ENCODE measurements around the gene MYEOV. TPM values are rescaled to one million over a fixed set of nuclear protein-coding genes. Genes with fewer than 3 reads are reported as not detected.

Gene MYEOV
- total RNA-seq, 4 donors from 2014 or later = 13.9 to 32.9 (median 25.8) TPM

DNA sequence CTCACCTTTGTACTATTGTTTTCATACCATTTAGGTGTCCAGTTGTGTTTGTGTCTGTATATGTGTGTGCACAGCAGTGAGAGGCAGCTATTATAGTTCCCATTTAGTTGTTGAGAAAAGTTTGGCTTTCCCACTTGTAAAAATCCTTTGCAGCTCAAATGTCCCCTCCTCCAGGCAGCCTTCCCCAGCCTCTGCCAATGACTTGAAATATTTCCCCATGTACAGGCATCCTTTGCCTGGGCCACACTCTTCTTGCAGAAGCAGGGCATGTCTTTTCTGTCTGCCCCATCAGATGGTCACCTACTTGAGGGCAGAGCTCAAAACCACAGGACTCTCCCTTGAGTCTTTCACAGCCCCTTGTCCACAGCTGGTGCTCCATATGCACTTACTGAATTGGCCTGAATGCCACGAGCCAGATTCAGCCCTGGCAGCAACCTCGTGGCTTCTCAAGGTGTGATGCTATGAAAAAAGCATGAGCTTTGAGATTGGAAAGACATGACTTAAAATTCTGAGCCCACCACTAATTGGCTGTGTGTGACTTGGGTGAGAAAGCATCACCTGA is 39.3 kb downstream of the MYEOV start:
- no peak overlapping the region for H3K4me3 ChIP-seq (ENCODE audit: low read depth, poor library complexity, severe bottlenecking)
- peak in 1 of 2 donors; percentile 70 for DNase-seq (ENCODE audit: low spot score in 2 of 2)
- intact Hi-C loops (cut with DNase I; ENCODE audit: low total_unique reads) = no loop called here
- TF ChIP-seq, protein P1, sequence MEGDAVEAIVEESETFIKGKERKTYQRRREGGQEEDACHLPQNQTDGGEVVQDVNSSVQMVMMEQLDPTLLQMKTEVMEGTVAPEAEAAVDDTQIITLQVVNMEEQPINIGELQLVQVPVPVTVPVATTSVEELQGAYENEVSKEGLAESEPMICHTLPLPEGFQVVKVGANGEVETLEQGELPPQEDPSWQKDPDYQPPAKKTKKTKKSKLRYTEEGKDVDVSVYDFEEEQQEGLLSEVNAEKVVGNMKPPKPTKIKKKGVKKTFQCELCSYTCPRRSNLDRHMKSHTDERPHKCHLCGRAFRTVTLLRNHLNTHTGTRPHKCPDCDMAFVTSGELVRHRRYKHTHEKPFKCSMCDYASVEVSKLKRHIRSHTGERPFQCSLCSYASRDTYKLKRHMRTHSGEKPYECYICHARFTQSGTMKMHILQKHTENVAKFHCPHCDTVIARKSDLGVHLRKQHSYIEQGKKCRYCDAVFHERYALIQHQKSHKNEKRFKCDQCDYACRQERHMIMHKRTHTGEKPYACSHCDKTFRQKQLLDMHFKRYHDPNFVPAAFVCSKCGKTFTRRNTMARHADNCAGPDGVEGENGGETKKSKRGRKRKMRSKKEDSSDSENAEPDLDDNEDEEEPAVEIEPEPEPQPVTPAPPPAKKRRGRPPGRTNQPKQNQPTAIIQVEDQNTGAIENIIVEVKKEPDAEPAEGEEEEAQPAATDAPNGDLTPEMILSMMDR (IDR thresholded peaks at IDR 0.05) = no peak
- no peak for TF ChIP-seq POLR2A (IDR thresholded peaks at IDR 0.05)
- 80 to 91% methylated on average over 2 of the region's 2 CpGs for WGBS, 2 donors

DNA sequence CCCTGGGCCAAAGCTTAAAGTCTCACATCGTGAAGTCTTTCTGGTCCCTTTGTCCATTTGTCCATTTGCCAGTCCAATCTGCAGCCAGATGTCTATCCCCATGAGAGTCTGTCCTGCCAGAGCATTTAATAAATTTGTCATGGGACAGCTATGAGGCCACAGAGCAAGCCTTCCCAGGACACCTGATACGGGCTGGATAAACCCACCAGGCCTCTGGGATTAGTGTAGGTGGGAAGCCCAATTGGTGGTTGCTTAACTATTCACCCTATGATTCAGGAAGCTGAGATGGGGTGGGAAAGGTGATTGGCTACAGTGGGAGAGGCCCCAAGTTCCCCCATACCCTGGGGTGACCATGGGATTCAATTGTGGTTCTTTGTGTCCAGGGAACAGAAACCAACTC is 39.9 kb downstream of the MYEOV start:
- peak in 1 of 2 donors; percentile 18 for DNase-seq (ENCODE audit: low spot score in 2 of 2)
- intact Hi-C loops (cut with DNase I; ENCODE audit: low total_unique reads) = no loop called here
- WGBS, 2 donors = 65 to 84% methylated on average over 2 of the region's 2 CpGs
- TF ChIP-seq, protein P1 (IDR thresholded peaks at IDR 0.05) = no peak
- TF ChIP-seq POLR2A (IDR thresholded peaks at IDR 0.05) = no peak
- no peak overlapping the region for H3K4me3 ChIP-seq (ENCODE audit: low read depth, poor library complexity, severe bottlenecking)

DNA sequence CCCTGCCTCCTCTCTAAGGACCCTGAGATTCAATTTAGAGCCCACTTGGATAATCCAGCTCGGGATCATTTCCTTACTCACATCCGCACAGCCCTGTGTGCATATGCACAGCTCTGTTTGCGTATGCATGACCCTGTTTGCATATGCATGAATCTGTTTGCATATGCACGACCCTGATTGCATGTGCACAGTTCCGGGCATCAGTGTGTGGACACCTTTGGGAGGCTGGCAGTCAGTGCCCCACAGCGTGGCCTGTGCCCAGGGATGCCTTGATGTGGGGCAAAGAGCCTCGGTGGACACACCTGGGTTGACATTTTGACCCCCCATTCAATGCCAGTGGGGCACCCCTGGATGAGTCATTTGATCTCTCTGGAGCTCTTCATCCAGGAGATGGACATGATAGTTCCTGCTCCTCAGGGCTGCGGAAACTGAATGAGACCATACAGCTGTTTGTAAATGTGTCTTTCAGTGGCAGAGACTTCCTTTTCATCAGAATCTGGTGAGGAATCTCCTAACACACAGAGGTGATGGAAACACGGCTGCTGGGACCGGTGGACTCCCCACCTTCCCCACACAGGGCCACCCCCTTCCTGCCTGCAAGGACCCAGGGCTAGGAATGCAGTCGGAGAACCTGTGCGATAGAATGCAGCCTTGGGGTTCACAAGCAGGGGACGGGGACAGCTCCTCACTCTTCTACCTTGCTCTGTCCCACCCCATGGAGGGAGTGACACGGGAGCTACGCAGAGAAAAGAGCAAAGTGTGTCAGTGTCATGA is 41.2 kb downstream of the MYEOV start:
- 87 to 92% methylated on average over 15 of the region's 15 CpGs for WGBS, 2 donors
- TF ChIP-seq, protein P1 (IDR thresholded peaks at IDR 0.05) = no peak
- H3K4me3 ChIP-seq (ENCODE audit: low read depth, poor library complexity, severe bottlenecking) = no peak overlapping the region
- DNase-seq (ENCODE audit: low spot score in 2 of 2) = peak in 1 of 2 donors; percentile 69
- intact Hi-C loops (cut with DNase I; ENCODE audit: low total_unique reads) = no loop called here

DNA sequence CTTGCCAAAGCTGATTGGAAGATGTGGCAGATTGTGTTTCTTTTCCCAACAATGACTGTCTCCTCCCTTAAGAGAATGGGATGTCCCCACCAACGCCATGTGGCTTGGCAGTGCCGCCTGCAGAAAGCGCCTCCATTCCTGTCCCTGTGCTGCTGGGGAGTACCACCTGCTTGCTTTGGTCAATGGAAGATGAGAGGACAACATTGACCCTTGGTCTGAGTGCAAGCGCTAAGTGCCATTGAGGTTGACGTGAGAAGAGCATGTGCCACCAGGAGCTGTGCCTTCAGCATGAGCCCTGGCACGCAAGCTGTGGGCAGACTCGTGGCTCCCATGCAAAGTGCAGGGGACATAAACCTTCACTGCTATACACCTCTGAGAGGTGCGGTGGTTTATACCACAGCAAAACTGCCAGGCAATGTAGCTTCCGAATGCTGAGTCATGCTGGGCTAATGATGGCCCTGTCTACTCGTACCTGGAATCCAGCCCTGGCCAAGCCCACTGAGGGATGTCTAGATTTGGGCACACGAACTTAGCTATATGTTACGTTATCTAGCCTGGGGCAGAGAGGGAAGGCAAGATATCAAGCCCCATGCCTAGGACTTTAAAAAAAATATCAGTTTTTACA is 41.9 kb downstream of the MYEOV start:
- DNase-seq (ENCODE audit: low spot score in 2 of 2) = peak in 1 of 2 donors; percentile 60
- no peak overlapping the region for H3K4me3 ChIP-seq (ENCODE audit: low read depth, poor library complexity, severe bottlenecking)
- intact Hi-C loops (cut with DNase I; ENCODE audit: low total_unique reads) = no loop called here
- TF ChIP-seq POLR2A (IDR thresholded peaks at IDR 0.05) = no peak
- TF ChIP-seq, protein P1 (IDR thresholded peaks at IDR 0.05) = no peak
- WGBS, 2 donors = 68 to 71% methylated on average over 12 of the region's 12 CpGs

DNA sequence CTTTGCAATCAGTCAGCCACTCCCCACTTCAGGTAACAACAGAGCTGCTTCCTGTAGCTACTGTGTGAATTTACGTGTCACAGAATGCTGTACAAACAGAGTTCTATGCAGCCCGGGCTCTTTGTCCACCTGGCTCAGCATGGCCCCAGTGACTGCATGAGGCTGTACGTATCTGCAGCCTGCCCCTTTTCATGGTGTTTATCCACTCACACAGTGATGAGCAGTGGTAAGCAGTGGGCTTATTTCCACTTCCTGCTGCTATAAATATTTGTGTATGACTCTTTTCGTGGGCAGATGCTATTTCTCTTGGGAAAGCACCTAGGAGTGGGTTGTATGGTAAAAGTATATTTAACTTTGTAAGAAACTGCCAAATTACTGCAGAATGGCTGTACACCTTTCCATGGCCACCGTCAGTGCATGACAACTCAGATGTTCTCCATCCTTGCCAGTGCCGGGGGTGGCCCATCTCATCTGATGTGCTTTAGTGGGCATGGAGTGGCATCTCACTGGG is 43.3 kb downstream of the MYEOV start:
- peak in 1 of 2 donors; percentile 60 for DNase-seq (ENCODE audit: low spot score in 2 of 2)
- 37 to 50% methylated on average over 6 of the region's 6 CpGs for WGBS, 2 donors
- no peak for TF ChIP-seq POLR2A (IDR thresholded peaks at IDR 0.05)
- TF ChIP-seq, protein P1 (IDR thresholded peaks at IDR 0.05) = no peak
- intact Hi-C loops (cut with DNase I; ENCODE audit: low total_unique reads) = no loop called here
- H3K4me3 ChIP-seq (ENCODE audit: low read depth, poor library complexity, severe bottlenecking) = no peak overlapping the region

Data from lower leg skin (tissue), 4 donors.